ENCODE data around the gene KCNQ1. TPM values are rescaled to one million over a fixed set of nuclear protein-coding genes. Genes with fewer than 3 reads are reported as not detected.

KCNQ1 gene
- total and polyA plus RNA-seq, 2 donors (not counting 3 experiments of a cell fraction or from before 2014, with no cell fraction given): 0.07 to 0.09 TPM

DNA sequence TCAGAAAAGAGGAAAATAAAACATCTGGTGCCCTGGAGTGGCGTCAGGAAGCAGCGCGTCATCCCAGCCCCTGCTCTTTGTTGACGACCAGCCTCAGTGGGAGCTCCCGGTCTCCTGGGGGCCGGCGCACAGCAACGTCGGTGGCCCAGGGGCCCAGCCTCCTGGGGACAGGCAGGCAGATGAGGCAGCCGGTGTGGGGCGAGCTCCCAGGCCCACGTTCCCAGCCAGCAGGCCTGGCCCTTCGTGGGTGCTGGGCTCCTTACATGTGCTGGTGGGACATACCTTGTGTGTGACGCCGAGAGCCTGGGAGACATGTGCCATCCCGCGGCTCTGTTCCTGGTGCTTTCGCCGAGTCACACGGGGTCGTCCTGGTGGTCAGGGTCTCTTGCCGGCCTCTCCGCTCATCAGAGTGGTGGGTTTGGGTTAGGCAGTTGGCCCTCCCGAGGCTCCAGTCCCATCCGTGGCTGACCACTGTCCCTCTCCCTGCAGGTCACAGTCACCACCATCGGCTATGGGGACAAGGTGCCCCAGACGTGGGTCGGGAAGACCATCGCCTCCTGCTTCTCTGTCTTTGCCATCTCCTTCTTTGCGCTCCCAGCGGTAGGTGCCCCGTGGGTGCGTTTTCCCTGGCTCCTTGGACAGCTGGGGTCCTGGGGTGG, 138.3 kb downstream of the KCNQ1 start:
- dilution Hi-C loops (cut with MboI; ENCODE audit: extremely low pct_ligation_motif_present, low sequenced_read_pairs): no loop called here
- Histone ChIP-seq H2AFZ (ENCODE audit: low read depth, low read length) (no peak overlapping the region), H3K4me1 (ENCODE audit: control insufficient read depth, extremely low read depth, insufficient read depth, low read length) (no peaks in the 10 kb centered on the region), H3K4me2 (ENCODE audit: insufficient read depth, low read length) (no peak overlapping the region), H3K9me3 (replicated peaks; ENCODE audit: control insufficient read depth, insufficient read depth, low read length) (no peaks in the 10 kb centered on the region), H3K9ac (replicated peaks; ENCODE audit: extremely low read depth, insufficient read depth, low read length) (no peak overlapping the region), H4K20me1 (replicated peaks; ENCODE audit: control insufficient read depth, extremely low read depth, insufficient read depth, low read length) (no peaks in the 10 kb centered on the region), H3K36me3 (ENCODE audit: control insufficient read depth in 2 of 2, extremely low read depth in 1 of 2, insufficient read depth in 2 of 2, low read length in 2 of 2) (no peaks in the 10 kb centered on the region), H3K27me3 (ENCODE audit: control insufficient read depth in 2 of 2, insufficient read depth in 2 of 2, low read length in 2 of 2) (no peaks in the 10 kb centered on the region), H3K4me3 (replicated peaks in 1 of 3; ENCODE audit: insufficient read depth in 1 of 3, low read depth in 1 of 3, low read length in 3 of 3) (no peak overlapping the region), H3K79me2 (ENCODE audit: control insufficient read depth, insufficient read depth, low read length) (no peaks in the 10 kb centered on the region), H3K9me1 (replicated peaks; ENCODE audit: control insufficient read depth, extremely low read depth, insufficient read depth, low read length) (no peaks in the 10 kb centered on the region), H3K27ac (ENCODE audit: insufficient read depth, low read depth, low read length) (no peak overlapping the region)
- DNase-seq (ENCODE audit: low read depth, low spot score): no peak
- intact Hi-C loops (cut with micrococcal nuclease): no loop called here
- FAIRE-seq: no peak
- BruUV-seq (replicated peaks): no TSS peak
- no peak for TF ChIP-seq MYC (IDR thresholded peaks at IDR 0.05; ENCODE audit: low read depth, low read length)
- ChIA-PET CTCF (no interaction called here), POLR2A (no interaction called here)

DNA sequence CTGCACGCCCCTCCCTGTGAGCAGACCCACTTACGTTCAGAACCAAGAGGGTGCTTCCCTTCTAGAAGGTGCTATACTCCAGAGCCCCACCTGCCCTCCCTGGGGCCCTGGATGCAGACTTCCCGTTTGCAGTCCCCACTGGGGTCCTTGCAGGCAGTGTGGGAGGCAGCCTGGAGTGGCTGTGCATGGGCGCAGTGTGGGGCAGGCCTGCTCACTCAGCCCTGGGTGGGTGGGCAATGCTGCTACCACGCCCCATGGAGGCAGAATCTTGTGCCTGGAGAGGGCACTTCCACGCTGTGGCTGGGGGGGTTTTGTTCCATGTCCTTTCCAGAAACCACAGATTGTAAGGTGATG, 138.8 kb downstream of the KCNQ1 start:
- H3K36me3 ChIP-seq (ENCODE audit: control insufficient read depth in 2 of 2, extremely low read depth in 1 of 2, insufficient read depth in 2 of 2, low read length in 2 of 2): no peaks in the 10 kb centered on the region
- FAIRE-seq: no peak
- ChIA-PET CTCF (no interaction called here), POLR2A (no interaction called here)
- no peaks in the 10 kb centered on the region for H3K4me1 ChIP-seq (ENCODE audit: control insufficient read depth, extremely low read depth, insufficient read depth, low read length)
- no peak overlapping the region for H2AFZ ChIP-seq (ENCODE audit: low read depth, low read length)
- H3K79me2 ChIP-seq (ENCODE audit: control insufficient read depth, insufficient read depth, low read length): no peaks in the 10 kb centered on the region
- no peak for TF ChIP-seq POLR2AphosphoS5 (IDR thresholded peaks at IDR 0.05; ENCODE audit: insufficient read depth, low read depth, low read length)
- TF ChIP-seq JUN (IDR thresholded peaks at IDR 0.05; ENCODE audit: borderline replicate concordance, insufficient read depth, insufficient read length, low read depth): no peak
- no peak for TF ChIP-seq FOS (IDR thresholded peaks at IDR 0.05; ENCODE audit: borderline replicate concordance, insufficient read depth, low read length)
- no peak for TF ChIP-seq POLR2A (IDR thresholded peaks at IDR 0.05; ENCODE audit: low read depth, low read length)
- no peak for TF ChIP-seq GATA2 (IDR thresholded peaks at IDR 0.05; ENCODE audit: insufficient read depth, insufficient read length, low read depth, low read length)
- TF ChIP-seq, protein P1, sequence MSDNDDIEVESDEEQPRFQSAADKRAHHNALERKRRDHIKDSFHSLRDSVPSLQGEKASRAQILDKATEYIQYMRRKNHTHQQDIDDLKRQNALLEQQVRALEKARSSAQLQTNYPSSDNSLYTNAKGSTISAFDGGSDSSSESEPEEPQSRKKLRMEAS (IDR thresholded peaks at IDR 0.05; ENCODE audit: insufficient read depth, insufficient read length): no peak
- TF ChIP-seq, protein P2, sequence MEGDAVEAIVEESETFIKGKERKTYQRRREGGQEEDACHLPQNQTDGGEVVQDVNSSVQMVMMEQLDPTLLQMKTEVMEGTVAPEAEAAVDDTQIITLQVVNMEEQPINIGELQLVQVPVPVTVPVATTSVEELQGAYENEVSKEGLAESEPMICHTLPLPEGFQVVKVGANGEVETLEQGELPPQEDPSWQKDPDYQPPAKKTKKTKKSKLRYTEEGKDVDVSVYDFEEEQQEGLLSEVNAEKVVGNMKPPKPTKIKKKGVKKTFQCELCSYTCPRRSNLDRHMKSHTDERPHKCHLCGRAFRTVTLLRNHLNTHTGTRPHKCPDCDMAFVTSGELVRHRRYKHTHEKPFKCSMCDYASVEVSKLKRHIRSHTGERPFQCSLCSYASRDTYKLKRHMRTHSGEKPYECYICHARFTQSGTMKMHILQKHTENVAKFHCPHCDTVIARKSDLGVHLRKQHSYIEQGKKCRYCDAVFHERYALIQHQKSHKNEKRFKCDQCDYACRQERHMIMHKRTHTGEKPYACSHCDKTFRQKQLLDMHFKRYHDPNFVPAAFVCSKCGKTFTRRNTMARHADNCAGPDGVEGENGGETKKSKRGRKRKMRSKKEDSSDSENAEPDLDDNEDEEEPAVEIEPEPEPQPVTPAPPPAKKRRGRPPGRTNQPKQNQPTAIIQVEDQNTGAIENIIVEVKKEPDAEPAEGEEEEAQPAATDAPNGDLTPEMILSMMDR (IDR thresholded peaks at IDR 0.05; ENCODE audit: extremely low read depth in 1 of 2, insufficient read depth in 1 of 2, low read depth in 1 of 2, low read length in 2 of 2): no peak
- no peak for TF ChIP-seq EZH2 (IDR thresholded peaks at IDR 0.05; ENCODE audit: borderline replicate concordance, low read depth, low read length, severe bottlenecking)
- no peak for TF ChIP-seq MYC (IDR thresholded peaks at IDR 0.05; ENCODE audit: low read depth, low read length)
- no peaks in the 10 kb centered on the region for H3K9me1 ChIP-seq (replicated peaks; ENCODE audit: control insufficient read depth, extremely low read depth, insufficient read depth, low read length)
- no peaks in the 10 kb centered on the region for H3K9me3 ChIP-seq (replicated peaks; ENCODE audit: control insufficient read depth, insufficient read depth, low read length)
- DNase-seq (ENCODE audit: low read depth, low spot score): no peak
- no peak overlapping the region for H3K27ac ChIP-seq (ENCODE audit: insufficient read depth, low read depth, low read length)
- no peaks in the 10 kb centered on the region for H3K27me3 ChIP-seq (ENCODE audit: control insufficient read depth in 2 of 2, insufficient read depth in 2 of 2, low read length in 2 of 2)
- intact Hi-C loops (cut with micrococcal nuclease): no loop called here
- H4K20me1 ChIP-seq (replicated peaks; ENCODE audit: control insufficient read depth, extremely low read depth, insufficient read depth, low read length): no peaks in the 10 kb centered on the region
- no peak overlapping the region for H3K9ac ChIP-seq (replicated peaks; ENCODE audit: extremely low read depth, insufficient read depth, low read length)
- no peak overlapping the region for H3K4me2 ChIP-seq (ENCODE audit: insufficient read depth, low read length)
- no peak overlapping the region for H3K4me3 ChIP-seq (replicated peaks in 1 of 3; ENCODE audit: insufficient read depth in 1 of 3, low read depth in 1 of 3, low read length in 3 of 3)
- dilution Hi-C loops (cut with MboI; ENCODE audit: extremely low pct_ligation_motif_present, low sequenced_read_pairs): no loop called here
- no TSS peak for BruUV-seq (replicated peaks)
